GM21528 (cell line): ENCODE measurements around the gene SLC44A4.
"Not testable (repeated sequence)": the region's sequence is repeated elsewhere in the genome, so short reads cannot be mapped to it uniquely, and the experiment has no call there.

Experiments used
- ATAC-seq: cut with Tn5 transposase; IDR thresholded peaks from one replicate; pipeline ENCODE4 v1.9.1; 2021; ENCODE audit warnings: mild to moderate bottlenecking, moderate library complexity; ENCODE audit not compliant: unreplicated experiment, low FRiP score

Gene SLC44A4

DNA sequence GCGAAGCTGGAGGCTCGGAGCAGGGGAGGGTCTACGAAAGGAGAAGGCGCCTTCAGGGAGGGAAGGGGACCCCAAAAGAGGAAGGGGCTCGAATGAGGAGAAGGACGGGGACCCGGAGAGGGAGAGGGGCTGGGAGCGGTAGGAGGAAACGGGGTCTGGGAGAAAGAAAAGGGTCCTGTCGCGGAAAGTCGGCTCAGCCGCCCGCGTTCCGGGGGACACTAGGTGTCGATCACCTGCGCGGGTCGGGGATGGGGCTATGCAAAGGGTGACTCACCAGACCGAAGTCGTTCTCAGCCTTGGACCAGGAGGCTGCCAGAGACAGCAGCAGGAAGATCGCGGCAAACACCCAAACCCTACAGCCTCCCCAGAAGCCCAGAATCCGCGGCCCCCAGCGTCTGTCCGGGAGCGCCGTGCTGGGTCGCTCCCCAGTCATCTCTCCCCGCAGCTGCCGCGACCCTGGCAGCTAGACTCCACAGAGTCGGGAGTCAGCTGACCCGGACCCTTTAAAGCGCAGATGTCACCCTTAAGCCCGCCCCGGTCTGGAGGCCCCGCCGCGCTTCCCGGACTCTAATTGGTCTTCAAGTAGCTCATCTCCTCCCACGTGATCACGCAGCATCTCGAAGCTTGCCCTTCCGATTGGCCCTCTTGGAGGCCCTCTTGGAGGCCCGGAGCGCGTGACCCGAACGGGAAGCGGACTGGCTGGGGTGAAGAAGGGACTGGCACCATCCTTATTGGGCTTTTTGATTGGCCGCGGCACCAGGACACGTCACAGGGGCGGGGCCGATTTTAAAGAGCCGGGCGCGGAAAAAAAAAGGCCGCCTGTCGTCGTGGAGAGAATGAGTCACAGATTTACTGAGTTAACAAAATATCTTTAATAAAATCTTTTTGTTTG is 16.2 kb downstream of the SLC44A4 start, which contains the start of gene NEU1:
NEU1 (minus strand) TSS at position 478 of the 892 bp plus-strand sequence; CDS start at position 433, 45 bp downstream.
- ATAC-seq = peak; percentile 86

DNA sequence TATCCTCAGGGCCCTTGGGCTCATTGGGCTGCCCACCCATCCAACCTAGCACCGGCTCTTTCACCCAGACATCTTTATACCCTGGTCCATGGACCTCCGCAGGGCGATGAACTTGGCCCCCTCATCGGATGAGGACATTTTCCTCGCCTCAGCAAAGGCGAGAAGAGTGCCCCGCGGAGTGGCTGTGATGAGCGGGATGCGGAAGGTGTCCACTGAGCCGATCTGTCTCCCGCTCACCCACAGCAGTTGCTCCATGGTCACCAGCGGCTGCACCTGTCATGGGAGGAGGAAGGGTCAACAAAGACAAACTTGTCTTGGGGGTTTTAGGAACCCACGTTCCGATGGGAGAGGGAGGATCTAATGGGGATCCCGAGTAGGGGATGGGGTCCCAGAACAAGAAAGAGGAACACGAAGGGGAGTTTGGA is 16.9 kb downstream of the SLC44A4 start:
- no peak for ATAC-seq

DNA sequence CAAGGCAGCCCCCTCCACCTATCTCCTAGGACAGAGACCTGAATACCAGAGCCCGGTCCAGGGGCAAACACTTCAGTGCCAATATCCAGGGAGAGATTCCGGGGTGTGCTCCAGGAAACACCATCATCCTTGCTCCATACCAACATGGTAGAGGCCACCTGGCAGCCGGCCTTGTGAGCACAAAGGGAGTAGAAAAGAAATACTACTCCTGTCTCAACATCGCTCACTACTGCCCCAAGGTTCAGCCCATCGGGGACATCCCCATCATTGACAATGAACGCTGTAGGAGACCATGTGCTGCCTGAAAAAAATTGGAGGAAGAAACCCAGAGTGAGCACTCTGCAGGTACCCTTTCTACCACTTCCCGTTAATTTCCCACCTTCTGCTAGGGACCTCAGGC is 17.6 kb downstream of the SLC44A4 start:
- no peak for ATAC-seq

DNA sequence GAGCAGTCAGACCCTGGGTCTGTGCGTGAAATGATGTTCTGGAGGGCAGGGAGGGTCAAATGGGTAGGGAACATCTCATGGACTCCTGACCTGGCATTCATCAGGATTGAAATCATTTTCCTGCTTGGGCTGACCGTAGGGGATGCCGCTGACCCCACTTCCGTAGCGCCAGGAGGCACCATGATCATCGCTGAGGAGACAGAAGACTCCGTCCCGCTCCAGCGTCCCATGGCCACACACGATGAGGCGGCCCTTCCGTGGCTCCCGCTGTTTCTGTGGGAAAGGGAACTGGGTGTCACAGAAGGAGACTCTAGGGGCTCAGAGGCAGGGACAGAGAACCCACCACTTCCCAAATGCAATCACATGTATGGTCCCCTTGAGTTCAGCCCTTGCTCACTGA is 18.4 kb downstream of the SLC44A4 start:
- ATAC-seq = no peak

DNA sequence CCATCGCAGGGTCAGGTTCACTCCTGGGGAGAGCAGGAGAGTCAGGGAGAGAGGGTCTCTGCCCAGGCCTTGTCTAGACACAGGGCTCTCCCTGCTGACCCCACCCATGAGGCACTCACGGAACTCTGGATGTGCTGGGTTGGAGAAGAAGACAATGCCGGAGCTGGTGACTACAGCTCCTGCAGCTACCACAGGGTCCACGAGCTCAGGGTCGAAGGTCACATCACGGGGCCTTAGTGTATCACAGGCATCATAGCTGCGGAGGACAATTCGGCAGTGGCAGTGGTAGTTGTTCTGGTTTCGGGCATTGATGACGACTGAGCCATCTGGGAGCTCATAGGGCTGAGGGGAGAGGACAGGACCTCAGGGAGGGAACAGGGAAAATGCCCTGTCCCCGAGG is 18.9 kb downstream of the SLC44A4 start:
- no peak for ATAC-seq

DNA sequence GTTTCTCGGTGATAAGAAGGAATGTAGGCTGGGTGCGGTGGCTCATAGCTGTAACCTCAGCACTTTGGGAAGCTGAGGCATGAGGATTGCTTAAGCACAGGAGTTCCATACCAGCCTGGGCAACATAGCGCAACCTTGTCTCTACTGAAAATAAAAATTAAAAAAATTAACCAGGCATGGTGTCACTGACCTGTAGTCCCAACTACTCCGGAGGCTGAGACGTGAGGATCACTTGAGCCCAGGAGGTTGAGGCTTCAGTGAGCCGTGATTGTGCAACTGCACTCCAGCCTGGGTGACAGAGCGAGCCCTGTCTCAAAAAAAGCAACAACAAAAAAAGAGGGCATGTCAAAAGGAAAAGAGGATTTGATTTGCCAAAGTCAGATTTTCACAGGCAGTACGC is 20.1 kb downstream of the SLC44A4 start:
- ATAC-seq = no peak

DNA sequence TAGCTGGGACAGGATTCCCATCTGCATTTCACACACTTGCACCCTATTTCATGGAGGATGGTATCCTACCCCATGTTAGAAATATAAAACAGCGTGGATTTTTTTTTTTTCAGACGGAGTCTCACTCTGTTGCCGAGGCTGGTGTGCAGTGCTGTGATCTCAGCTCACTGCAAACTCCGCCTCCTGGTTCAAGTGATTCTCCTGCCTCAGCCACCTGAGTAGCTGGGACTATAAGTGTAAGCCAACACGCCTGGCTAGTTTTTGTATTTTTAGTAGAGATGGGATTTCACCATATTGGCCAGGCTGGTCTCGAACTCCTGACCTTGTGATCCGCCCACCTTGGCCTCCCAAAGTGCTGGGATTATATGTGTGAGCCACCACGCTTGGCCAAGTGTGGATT is 21.0 kb downstream of the SLC44A4 start:
- ATAC-seq = not testable (repeated sequence)

DNA sequence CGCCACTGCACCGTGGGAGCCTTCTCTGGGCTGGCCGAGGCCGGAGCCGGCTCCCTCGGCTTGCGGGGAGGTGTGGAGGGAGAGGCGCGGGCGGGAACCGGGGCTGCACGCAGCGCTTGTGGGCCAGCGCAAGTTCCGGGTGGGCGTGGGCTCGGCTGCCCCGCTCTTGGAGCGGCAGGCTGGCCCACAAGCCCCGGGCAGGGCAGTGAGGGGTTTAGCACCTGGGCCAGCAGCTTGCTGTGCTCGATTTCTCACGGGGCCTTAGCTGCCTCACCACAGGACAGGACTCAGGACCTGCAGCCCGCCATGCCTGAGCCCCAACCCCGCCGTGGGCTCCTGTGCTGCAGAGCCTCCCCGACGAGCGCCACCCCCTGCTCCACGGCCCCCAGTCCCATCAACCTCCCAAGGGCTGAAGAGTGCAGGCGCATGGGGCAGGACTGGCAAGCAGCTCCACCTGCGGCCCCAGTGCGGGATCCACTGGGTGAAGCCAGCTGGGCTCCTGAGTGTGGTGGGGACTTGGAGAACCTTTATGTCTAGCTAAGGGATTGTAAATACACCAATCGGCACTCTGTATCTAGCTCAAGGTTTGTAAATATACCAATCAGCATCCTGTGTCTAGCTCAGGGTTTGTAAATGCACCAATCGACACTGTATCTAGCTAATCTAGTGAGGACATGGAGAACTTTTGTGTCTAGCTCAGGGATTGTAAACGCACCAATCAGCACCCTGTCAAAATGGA is 26.6 kb downstream of the SLC44A4 start:
- ATAC-seq = not testable (repeated sequence)

DNA sequence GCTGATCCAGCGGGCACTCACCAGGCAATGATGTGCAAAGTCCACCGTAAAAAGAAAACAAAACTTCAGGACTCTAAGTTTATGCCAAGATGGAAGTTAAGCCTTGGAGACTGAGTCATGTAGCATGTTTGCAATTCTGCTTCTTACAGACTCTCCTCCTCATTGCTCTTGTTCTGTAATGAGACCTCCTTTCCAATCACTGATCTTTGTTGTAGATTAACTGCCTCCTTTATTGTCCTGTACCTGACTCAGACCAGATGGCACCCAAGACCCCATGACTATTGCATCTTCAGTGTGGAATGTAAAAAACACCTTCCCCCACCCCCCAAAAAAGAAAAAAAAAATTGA is 27.3 kb downstream of the SLC44A4 start:
- no peak for ATAC-seq

DNA sequence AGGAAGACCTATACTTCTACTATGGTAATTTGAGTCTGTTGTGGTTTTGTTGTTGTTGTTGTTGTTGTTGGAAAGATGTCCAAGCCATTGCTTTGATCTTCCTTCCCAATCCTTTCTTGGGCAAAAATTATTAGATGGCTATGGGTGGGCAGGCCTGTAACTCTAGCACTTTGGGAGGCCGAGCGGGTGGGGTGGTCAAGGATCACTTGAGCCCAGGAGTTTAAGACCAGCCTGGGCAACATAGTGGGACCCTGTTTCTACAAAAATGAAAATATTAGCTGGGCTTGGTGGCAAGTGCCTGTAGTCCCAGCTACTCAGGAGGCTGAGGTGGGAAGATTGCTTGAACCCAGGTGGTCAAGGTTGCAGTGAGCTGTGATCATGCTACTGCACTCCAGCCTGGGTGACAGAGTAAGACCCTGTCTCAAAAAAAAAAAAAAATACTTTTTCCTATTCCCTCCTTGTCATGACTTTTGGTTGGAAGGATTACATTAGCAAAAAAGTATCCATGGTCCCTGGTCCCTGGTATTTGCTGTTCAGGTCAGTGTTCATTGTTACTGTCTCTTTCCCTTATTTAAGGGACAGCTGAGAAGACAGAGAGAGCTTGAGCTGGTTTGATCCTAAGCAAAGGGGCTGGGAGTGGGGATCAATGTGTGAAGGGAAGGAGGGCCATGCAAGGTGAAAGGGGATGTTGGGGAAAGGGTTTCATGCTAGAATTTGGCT is 27.9 kb downstream of the SLC44A4 start:
- no peak for ATAC-seq

DNA sequence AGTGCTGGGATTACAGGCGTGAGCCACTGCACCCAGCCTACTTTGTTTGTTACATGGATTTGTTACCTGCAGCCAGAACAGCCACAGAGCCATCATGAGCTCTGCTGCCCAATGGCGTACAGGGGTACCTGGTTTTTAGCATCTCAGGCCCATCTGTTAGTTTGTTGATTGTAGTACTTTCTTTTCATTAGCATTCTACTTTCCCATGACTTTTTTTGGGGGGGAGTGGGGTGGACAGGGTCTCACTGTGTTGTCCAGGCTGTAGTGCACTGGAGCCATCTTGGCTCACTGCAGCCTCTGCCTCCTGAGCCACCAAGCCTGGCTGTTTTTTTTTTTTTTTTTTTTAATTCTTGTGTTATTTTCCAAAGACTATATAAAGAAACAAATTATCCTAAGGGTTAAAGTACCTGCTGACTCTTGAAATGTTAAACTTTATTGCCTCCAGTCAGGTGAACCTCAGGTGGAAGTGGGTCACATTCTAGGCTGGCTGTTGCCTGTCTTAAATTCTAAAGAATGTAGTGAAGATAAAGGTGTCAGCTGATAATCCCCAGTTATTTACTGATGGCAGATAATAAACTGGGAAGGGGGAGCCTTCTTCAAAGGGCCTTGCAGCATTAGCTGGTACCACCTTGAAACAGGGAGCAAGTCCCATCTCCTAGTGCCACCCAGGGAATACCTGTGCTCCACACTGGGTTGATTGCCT is 31.4 kb downstream of the SLC44A4 start:
- ATAC-seq = no peak

DNA sequence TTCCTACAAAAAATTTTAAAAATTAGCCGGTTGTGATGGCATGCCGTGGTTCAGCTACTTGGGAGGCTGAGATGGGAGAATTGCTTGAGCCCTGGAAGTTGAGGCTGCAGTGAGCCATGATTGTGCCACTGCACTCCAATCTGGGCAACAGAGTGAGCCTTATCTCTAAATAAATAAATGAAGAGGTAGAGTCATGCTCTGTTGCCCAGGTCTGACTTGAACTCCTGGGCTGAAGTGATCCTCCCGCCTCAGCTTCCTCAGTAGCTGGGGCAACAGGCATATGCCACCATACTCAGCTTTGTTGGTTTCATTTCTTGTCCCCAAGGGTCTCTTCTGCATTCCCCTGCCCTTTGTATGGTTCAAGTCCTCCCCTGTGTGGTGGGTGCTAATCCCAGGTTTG is 34.3 kb downstream of the SLC44A4 start:
- no peak for ATAC-seq

DNA sequence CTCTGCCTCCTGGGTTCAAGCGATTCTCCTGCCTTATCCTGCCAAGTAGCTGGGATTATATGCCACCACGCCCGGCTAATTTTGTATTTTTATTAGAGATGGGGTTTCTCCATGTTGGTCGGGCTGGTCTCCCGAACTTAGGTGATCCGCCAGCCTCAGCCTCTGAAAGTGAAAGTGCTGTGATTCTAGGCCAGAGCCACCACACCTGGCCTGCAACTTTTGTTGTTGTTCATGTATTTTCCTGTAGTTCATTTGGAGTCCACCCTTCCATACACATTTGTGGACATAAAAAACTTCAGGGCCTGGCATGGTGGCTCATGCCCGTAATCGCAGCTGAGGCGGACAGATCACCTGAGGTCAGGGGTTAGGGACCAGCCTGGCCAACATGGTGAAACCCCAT is 36.7 kb downstream of the SLC44A4 start:
- no peak for ATAC-seq

DNA sequence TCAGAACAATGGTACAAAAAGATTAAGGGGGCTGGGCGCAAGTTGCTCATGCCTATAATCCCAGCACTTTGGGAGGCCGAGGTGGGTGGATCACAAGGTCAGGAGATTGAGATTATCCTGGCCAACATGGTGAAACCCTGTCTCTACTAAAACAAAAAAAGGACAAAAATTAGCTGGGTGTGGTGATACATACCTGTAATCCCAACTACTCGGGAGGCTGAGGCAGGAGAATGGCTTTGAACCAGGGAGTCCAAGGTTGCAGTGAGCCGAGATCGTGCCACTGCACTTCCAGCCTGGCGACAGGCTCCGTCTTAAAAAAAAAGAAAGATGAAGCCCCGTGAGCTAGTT is 39.0 kb downstream of the SLC44A4 start:
- ATAC-seq = not testable (repeated sequence)

DNA sequence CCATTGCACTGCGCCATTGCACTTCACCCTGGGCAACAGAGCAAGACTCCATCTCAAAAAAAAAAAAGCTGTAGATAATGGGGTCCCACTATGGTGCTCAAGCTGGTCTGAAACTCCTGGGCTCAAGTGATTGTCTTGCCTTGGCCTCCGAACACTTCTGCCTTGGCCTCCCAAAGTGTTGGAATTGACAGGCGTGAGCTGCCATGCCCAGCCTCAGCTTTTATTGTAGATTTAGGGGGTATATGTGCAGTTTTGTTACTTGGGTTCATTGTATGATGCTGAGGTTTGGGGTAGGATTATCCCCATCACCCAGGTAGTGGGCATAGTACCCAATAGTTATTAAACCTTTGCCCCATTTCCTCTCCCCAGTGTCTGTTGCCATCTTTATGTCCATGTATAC is 39.8 kb downstream of the SLC44A4 start:
- ATAC-seq = no peak

DNA sequence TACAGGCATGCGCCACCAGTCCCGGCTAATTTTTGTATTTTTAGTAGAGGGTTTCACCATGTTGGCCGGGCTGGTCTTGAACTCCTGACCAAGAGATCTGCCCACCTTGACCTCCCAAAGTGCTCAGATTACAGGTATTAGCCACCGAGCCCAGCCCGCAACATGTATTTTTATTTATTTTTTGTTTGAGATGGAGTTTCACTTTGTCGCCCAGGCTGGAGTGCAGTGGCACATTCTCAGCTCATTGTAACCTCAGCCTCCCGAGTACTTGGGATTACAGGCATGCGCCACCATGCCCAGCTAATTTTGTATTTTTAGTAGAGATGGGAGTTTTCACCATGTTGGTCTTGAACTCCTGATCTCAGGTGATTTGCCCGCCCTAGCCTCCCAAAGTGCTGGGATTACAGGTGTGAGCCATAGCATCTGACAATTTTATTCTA is 40.7 kb downstream of the SLC44A4 start:
- ATAC-seq = not testable (repeated sequence)

DNA sequence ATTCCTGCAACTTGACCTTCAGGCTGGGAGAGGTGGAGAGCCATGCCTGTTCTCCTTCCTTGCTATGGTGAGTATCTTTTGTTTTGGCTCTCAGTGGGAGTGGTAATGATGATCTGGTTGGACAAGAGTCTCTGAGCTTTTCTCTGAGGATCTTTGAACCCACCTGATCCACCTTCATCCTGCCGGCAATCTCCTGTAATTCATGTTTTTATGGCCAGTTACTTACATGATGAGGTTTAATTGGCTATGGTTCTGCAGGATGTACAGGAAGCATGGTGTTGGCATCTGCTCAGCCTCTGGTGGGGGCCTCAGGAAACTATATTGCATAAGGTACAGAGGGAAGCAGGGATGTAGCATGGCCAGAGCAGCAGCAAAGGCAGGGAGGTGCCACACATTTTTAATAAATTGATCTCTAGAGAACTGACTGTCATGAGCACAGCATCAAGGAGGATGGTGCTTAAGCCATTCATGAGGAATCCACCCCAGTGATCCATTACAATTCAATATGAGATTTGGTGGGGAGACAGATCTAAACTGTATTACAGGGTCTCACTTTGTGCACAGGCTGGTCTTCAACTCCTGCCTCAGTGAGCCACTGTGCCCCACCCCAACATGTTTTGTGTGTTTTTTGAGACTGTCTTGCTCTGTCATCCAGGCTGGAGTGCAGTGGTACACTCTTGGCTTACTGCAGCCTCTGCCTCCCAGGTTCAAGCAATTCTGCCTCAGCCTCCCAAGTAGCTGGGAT is 41.3 kb downstream of the SLC44A4 start:
- no peak for ATAC-seq

DNA sequence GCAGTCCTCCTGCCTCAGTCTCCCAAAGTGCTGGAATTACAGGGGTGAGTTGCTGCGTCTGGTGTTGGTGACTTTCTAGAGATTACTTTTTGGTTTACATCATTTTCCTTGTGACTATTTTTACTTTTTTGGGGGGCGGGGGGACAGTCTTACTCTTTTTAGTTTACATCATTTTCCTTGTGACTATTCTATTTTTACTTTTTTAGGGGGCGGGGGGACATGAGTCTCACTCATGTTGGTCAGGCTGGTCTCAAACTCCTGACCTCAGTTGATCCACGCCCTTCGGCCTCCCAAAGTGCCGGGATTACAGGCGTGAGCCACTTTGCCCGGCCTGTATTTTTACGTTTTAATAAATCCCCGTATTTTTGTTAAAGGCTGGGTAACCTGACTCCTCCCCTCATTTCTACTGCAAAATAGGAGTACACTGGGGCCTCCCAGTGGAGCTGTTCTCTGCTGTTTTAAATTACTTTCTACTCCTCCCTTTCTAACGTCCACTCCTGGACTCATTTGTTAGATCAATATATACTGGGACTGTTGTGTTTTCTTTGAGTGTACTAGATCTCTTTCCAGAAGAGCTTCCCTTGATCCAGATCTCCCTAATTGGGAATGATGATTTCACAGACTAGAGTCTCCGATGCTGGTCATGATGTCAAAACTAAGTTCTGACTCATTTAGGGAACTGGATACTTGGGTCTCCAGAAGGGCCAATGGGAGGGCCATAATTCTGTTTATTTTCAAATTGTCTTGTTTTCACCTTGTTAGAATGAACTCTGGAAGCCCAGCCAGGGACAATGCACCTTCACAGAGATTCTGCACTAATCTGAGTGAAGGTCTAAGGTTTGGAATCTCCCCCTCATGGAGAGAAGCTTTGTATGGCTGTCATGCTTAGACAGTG is 42.1 kb downstream of the SLC44A4 start:
- ATAC-seq = no peak

DNA sequence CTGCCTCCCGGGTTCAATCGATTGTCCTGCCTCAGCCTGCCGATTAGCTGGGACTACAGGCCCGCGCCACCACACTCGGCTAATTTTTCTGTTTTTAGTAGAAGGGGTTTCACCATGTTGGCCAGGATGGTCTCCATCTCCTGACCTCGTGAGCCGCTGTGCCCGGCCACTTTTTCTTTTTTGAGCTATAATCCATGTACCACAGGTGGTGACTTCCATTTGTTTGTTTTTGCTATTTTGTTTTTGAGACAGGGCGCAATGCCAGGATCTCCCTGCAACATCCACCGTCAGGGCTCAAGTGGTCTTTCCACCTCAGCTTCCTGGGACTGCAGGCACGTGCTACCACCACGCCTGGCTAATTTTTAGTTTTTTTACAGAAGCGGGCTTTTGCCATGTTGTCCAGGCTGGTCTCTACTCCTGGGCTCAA is 42.7 kb downstream of the SLC44A4 start:
- no peak for ATAC-seq
